ENCODE results near the gene RUNX2.

The RUNX2 gene

GRCh38 chr6:45493761-45494160, 165.6 kb downstream of the RUNX2 start:
- DNase-seq = no peak
- in situ Hi-C loops (cut with MboI; ENCODE audit: low pct_unique_long_range_greater_than_20kb, low sequenced_read_pairs) = no loop called here

- in situ Hi-C loops (cut with MboI; ENCODE audit: low pct_unique_long_range_greater_than_20kb, low sequenced_read_pairs) = no loop called here
Observed at GRCh38 chr6:45494416-45495135, 166.4 kb downstream of the RUNX2 start.

GRCh38 chr6:45495429-45496084, 167.4 kb downstream of the RUNX2 start:
- peak; percentile 96 for DNase-seq
- in situ Hi-C loops (cut with MboI; ENCODE audit: low pct_unique_long_range_greater_than_20kb, low sequenced_read_pairs) = no loop called here

More at GRCh38 chr6:45494416-45495135, 166.4 kb downstream of the RUNX2 start:
- DNase-seq = peak; percentile 23

- DNase-seq = no peak
- in situ Hi-C loops (cut with MboI; ENCODE audit: low pct_unique_long_range_greater_than_20kb, low sequenced_read_pairs) = no loop called here
Observed at GRCh38 chr6:45496085-45496433, 167.9 kb downstream of the RUNX2 start.

GRCh38 chr6:45498591-45498990, 170.5 kb downstream of the RUNX2 start:
- in situ Hi-C loops (cut with MboI; ENCODE audit: low pct_unique_long_range_greater_than_20kb, low sequenced_read_pairs) = no loop called here
- DNase-seq = no peak

- in situ Hi-C loops (cut with MboI; ENCODE audit: low pct_unique_long_range_greater_than_20kb, low sequenced_read_pairs) = no loop called here
- DNase-seq = no peak
Observed at GRCh38 chr6:45500924-45501816, 173.0 kb downstream of the RUNX2 start.

GRCh38 chr6:45502456-45502855, 174.3 kb downstream of the RUNX2 start:
- no peak for DNase-seq
- in situ Hi-C loops (cut with MboI; ENCODE audit: low pct_unique_long_range_greater_than_20kb, low sequenced_read_pairs) = no loop called here

- peak; percentile 53 for DNase-seq
- in situ Hi-C loops (cut with MboI; ENCODE audit: low pct_unique_long_range_greater_than_20kb, low sequenced_read_pairs) = no loop called here
Observed at GRCh38 chr6:45504947-45505346, 176.8 kb downstream of the RUNX2 start.

- no peak for DNase-seq
- in situ Hi-C loops (cut with MboI; ENCODE audit: low pct_unique_long_range_greater_than_20kb, low sequenced_read_pairs) = no loop called here
Observed at GRCh38 chr6:45505470-45505869, 177.3 kb downstream of the RUNX2 start.

- in situ Hi-C loops (cut with MboI; ENCODE audit: low pct_unique_long_range_greater_than_20kb, low sequenced_read_pairs) = no loop called here
- no peak for DNase-seq
Observed at GRCh38 chr6:45507186-45507585, 179.1 kb downstream of the RUNX2 start.

- no peak for DNase-seq
- in situ Hi-C loops (cut with MboI; ENCODE audit: low pct_unique_long_range_greater_than_20kb, low sequenced_read_pairs) = no loop called here
Observed at GRCh38 chr6:45509426-45509825, 181.3 kb downstream of the RUNX2 start.

GRCh38 chr6:45512717-45513116, 184.6 kb downstream of the RUNX2 start:
- in situ Hi-C loops (cut with MboI; ENCODE audit: low pct_unique_long_range_greater_than_20kb, low sequenced_read_pairs) = no loop called here
- DNase-seq = no peak

GRCh38 chr6:45513213-45513618, 185.1 kb downstream of the RUNX2 start:
- no peak for DNase-seq
- in situ Hi-C loops (cut with MboI; ENCODE audit: low pct_unique_long_range_greater_than_20kb, low sequenced_read_pairs) = no loop called here

- no peak for DNase-seq
- in situ Hi-C loops (cut with MboI; ENCODE audit: low pct_unique_long_range_greater_than_20kb, low sequenced_read_pairs) = no loop called here
Observed at GRCh38 chr6:45513843-45514242, 185.7 kb downstream of the RUNX2 start.

- in situ Hi-C loops (cut with MboI; ENCODE audit: low pct_unique_long_range_greater_than_20kb, low sequenced_read_pairs) = no loop called here
- no peak for DNase-seq
Observed at GRCh38 chr6:45514454-45515230, 186.5 kb downstream of the RUNX2 start.

- DNase-seq = peak; percentile 18
- in situ Hi-C loops (cut with MboI; ENCODE audit: low pct_unique_long_range_greater_than_20kb, low sequenced_read_pairs) = no loop called here
Observed at GRCh38 chr6:45518013-45518720, 190.0 kb downstream of the RUNX2 start.

GRCh38 chr6:45521226-45521625, 193.1 kb downstream of the RUNX2 start:
- in situ Hi-C loops (cut with MboI; ENCODE audit: low pct_unique_long_range_greater_than_20kb, low sequenced_read_pairs) = no loop called here
- DNase-seq = no peak

- no peak for DNase-seq
- in situ Hi-C loops (cut with MboI; ENCODE audit: low pct_unique_long_range_greater_than_20kb, low sequenced_read_pairs) = no loop called here
Observed at GRCh38 chr6:45522486-45522885, 194.4 kb downstream of the RUNX2 start.

- in situ Hi-C loops (cut with MboI; ENCODE audit: low pct_unique_long_range_greater_than_20kb, low sequenced_read_pairs) = no loop called here
- no peak for DNase-seq
Observed at GRCh38 chr6:45527210-45527609, 199.1 kb downstream of the RUNX2 start.
